M059J (cell line): ENCODE data around the gene LIPJ. TPM values are rescaled to one million over a fixed set of nuclear protein-coding genes. Genes with fewer than 3 reads are reported as not detected.

Experiments
- DNase-seq: peaks from one replicate; pipeline ENCODE4 v3.0.0-alpha.2; 2012; ENCODE audit warnings: low read depth
- total RNA-seq: library from RNA; depleted of rRNA; stranded (reverse); fragments of >200 nt; shearing (Covaris generic); gene quantifications from 2 replicates; pipeline ENCODE4 v1.2.3, GENCODE V29; 2014; rRNA removed

LIPJ gene
- total RNA-seq, 1 experiment from 2014 or later, result not detected

GRCh38 chr10:88594482-88594881, 7.9 kb downstream of the LIPJ start:
- no peak for DNase-seq

- DNase-seq, result no peak
Observed at GRCh38 chr10:88598055-88598454, 11.5 kb downstream of the LIPJ start.

DNA sequence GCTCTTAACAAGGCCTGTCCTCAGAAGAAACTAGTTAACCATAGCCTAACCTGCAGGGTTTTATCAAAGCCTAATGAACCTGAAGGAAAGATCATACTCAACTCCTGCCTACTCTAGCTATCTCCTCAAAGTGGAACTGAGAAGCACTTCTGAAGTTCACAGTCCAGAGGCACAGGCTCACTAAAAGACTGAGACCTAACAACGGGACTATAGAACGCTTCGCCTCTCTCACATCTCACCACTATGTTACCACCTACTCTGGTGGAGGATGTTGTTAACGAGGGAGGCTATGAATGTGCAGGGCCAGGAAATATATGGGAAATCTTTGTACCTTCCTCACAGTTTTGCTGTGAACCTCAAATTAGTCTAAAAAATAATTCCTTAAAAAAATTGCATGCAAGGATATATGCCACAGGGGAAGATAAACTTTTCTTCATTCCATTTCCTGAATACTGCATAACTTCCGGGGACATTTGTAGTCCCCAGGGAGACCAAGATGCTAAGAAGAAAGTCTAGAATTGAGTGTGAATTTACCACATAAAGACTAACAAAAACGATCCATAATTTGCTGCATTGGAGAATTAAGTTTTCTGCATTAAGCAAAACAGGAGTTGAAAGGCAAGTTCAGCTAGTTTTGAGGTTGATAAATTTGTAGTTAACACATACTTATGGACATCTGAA, 21.6 kb downstream of the LIPJ start:
- no peak for DNase-seq

DNA sequence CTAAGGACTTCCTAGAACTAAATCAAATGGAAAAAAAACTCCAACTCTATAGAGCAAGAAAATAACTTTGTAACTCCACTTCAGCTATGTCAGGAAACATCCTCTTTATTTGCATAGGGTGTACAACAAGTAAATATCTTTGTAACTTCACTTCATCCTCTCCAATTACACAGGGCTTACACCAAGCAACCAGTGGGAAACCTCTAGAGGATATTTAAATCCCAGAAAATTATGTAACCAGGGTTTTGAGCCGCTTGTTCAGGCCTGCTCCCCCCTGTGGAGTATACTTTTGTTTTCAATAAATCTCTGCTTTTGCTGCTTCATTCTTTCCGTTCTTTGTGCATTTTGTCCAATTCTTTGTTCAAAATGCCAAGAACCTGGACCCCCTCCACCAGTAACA, 22.2 kb downstream of the LIPJ start:
- no peak for DNase-seq

DNA sequence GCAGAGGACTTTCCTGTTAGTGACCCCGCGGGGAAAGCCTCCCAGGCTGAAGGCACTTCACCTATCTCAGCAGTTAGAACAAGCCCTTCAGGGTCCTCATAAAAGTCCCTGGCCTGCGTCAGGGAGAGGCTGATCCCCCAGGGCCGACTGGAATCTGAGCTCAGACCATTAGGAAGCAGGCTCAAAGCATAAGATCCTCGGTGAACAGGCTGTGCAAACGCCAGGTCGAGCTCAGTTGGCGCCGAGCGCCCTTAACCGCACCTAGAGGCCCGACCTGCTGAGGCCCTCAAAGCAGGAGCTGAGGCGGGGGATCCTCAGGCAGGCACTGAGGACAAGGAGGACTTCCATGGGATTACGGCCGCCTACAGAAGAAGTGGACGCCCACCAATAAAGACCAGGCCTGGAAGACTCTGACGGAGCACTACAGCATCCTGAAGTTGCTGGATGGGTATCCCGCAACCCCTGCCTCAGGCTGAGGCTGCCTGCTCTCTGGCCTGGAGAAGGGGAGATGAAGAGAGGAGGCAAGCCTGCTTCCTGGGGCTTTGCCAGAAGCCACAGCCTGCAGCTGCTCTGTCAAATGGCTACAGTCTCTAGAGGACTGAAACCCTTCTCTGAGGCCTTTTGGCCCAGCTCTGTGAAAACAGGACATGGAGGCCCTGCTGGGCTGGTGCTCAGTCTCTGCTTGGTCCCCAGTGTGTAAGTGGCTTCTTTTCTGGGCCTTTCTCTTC, 29.9 kb downstream of the LIPJ start:
- no peak for DNase-seq

DNA sequence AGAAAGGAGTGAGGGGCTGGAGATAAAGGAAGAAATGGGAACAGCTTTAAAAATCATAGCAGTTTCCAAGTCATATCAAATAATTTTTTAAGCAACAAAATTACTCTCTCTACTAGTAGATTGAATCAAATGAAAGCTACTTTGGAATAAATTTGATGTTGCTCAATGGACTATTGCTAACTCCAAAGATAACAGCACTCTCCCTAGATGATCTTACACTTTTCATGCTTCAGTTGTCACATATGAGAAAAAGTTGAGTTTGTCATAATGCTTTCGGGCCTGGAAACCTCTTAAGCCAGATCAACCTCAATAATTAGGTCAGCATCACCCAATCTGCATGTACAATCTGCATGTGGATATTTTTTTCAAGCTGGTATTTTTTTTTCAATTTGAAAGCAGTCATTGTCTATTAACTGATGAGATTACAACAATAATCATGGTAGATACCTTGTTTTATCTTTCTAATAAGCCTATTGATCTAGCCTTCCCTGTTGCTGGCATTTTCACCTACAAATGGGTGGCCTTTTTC, 31.3 kb downstream of the LIPJ start:
- no peak for DNase-seq

DNA sequence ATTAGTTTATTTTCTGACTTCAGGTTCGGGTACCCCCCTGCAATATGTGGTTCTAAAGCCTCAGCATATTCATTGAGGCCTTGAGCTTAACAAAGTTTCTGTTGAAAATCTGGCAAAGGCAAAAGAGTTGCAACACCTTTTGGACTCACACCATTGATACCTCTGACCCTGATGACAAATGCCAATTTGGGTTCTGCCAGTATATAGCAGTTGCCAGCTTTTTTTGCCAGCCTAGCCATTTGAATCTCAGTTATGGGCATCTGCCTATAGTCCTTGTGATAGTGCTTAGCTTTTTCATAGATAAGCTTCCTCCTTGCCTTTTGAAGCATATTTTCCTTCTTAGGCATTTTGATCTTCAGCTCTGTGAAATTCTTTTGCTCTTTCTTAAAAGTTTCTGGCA, 31.9 kb downstream of the LIPJ start:
- no peak for DNase-seq

DNA sequence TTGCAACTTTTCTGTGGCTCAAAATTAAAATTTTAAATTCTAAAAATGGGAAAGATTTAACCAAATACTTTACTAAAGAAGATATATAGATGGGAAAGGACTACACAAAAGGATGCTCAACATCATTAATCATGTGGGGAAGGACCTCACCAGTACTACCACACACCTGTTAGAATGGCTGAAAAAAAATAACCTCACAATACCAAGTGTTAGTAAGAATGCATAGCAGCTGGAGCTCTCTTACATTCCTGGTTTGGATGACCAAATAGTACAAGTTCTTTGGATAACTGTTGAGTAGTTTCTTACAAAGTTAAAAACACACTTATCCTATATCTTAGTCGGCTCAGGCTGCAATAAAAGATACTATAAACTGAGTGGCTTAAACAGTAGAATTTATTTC, 33.9 kb downstream of the LIPJ start:
- DNase-seq, result no peak

DNA sequence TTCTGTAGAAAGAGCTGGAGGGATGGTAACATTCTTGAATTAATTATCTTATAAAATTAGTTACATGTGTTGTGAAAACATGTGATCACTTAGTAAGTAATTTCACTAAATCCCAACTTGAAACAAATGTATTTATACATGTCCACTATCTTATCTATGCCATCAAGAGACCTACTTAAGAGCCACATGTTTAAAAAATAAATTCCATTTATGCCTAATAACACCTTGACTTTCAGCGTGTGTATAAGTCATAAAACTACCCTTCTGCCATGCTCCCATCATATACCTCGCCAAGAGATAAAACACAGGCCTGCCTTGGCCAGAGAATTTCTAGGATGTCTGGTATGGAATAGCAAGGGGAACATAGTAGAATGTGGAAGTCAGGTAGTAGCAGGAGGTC, 37.3 kb downstream of the LIPJ start:
- DNase-seq, result no peak

DNA sequence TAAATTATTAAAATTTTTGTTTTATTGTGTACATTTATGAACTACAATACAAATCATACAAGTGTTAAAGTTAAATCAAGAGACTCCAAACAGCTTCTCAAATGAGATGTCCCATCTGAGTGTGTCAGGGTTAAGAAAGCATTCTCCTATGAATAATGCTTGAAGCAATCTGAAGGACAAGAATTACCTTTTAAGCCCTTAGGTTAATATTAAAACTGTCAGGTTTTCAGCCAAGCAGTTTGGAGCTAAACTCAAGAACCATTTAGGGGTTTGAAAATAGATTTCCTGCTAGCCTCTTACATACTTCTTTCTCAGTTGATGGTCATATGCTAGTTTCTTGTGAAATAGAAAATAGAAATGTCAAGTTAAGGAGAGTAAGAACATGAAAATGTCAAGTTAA, 38.3 kb downstream of the LIPJ start:
- no peak for DNase-seq

- no peak for DNase-seq
Observed at GRCh38 chr10:88640186-88640585, 53.6 kb downstream of the LIPJ start.

DNA sequence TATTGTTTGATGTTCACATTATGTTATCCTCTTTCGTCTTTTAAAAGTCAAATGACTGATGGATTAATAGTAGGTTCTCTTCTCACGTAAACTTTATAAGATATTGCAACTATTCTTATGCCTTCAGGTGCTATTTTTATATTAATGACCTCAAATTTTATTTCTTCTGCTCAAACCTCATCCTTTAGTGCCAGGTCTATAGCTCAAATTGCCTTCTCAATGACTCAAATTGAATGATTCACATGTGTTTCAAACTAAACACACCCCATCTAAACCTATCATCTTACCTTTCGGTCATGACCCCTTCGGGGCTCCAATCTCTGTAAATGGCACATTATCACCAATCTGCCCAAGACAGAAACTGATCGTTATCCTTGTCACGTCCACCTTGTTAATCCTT, 55.6 kb downstream of the LIPJ start:
- DNase-seq, result no peak

GRCh38 chr10:88642963-88643362, 56.4 kb downstream of the LIPJ start:
- DNase-seq, result no peak

DNA sequence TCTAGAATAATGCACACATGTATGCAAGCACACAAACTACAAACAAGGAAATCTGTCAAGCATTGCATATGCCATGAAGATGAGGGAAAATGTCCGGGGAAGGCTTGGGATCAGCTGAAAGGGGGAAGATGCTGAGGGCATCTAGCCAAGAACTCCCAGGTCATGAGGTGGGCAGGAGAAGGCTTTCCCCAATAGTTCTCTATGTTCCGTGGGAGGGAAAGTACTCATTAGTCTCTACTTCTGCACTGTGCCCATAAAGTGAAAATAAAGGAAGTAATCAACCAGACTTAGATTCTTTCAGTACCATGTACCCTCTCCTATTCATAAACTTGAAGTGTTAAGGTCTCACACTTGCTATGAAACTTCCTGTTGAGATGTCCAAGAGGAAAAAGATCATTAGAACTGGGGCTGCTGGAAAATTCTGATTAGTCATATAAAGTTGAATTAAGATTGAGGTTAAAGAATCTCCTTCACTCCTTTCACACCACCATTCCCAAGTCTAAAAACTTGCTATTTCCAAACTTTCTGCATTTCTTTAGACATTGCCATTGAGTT, 60.6 kb downstream of the LIPJ start:
- no peak for DNase-seq

- peak; percentile 88 for DNase-seq
Observed at GRCh38 chr10:88651101-88651551, 64.6 kb downstream of the LIPJ start.

GRCh38 chr10:88652616-88653015, 66.1 kb downstream of the LIPJ start:
- peak; percentile 55 for DNase-seq

Other genes with a start within 250 kb of the LIPJ start
- 22.5 and 22.8 TPM in 2 replicates for gene RNLS, start 3.4 kb upstream of the LIPJ start, total RNA-seq
- not detected in 2 replicates for gene LIPF, start 77.7 kb downstream of the LIPJ start, total RNA-seq
- gene LIPK, start 119.5 kb downstream of the LIPJ start, total RNA-seq, result not detected in 2 replicates
- gene LIPN, start 173.3 kb downstream of the LIPJ start, total RNA-seq, result not detected in 2 replicates
- not detected in 2 replicates for gene LIPM, start 216.0 kb downstream of the LIPJ start, total RNA-seq